Measurements from ENCODE around the gene ARRDC2. TPM values are rescaled to one million over a fixed set of nuclear protein-coding genes. Genes with fewer than 3 reads are reported as not detected.

Gene ARRDC2
- total RNA-seq (10 to 100 TPM; 46.0 to 64.6 (median 50.5) TPM), polyA plus RNA-seq (10 to 100 TPM; 61.5 to 70.4 (median 64.8) TPM)
- long read RNA-seq, donor 1, partial matches to known transcripts, result 0 of 5 reads
- long read RNA-seq, donor 1, other reads (novel, unspliced or antisense), result 0 of 5 reads
- long read RNA-seq, donor 2, partial matches to known transcripts, result 0 of 5 reads
- long read RNA-seq, donor 2, other reads (novel, unspliced or antisense), result 0 of 5 reads

DNA sequence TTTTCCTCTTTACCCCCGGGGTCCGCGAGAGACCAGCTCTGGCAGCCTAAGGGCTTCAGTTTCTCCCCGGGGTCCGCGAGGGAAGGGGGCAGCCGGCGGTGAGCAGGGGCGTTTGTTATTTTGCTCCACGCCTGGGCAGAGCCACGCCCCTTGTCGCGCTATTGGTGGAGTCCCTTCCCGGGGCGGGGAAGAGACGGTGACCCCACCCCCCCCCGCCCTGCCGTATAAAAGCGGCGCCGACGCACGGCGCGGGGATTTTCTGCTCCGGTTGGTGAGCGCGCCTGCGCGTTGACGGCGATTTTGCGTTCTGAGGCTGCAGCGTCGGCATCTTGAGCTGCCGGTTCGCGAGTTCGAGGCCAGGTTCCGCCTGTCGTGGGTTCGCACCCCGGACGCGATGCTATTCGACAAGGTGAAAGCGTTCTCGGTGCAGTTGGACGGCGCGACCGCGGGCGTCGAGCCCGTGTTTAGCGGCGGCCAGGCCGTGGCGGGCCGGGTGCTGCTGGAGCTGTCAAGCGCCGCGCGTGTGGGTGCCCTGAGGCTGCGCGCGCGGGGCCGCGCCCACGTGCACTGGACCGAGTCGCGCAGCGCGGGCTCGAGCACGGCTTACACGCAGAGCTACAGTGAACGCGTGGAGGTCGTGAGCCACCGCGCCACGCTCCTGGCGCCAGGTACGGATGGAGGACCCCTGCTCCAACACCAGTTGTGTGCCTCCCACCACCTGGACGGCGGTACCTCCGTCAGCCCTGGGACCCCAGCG lies at the start of gene ARRDC2:
ARRDC2 (plus strand) TSS at position 254 of the 757 bp plus-strand sequence; CDS start at position 395, 141 bp downstream.
- no peak for TF ChIP-seq POLR2A (IDR thresholded peaks at IDR 0.05)
- peak; percentile 85 to 90 (median 89) for TF ChIP-seq POLR2AphosphoS5 (IDR thresholded peaks at IDR 0.05)
- peak in 4 of 11 experiments; percentile 11 to 47 (median 34) for TF ChIP-seq CTCF (IDR thresholded peaks at IDR 0.05 in 8 of 11, conservative IDR thresholded peaks at IDR 0.05 in 3 of 11)
- peak within 1 kb of the TSS; percentile 63 to 91 (median 86) for H3K27ac ChIP-seq
- intact Hi-C loops (cut with DNase I; ENCODE audit: low total_unique reads), result loop anchor here (1.0 kb wide), 1 partner anchor 50 kb away; no protein-coding TSS in a partner anchor
- peaks cover 7 to 79% (median 45%) of the 10 kb centered on the region in 6 donors for H3K36me3 ChIP-seq
- WGBS, 5 donors, result 14 to 43% (median 19%) methylated on average over 21 to 92 of the region's 92 CpGs
- H3K4me1 ChIP-seq, result peaks cover 15 to 80% (median 43%) of the 10 kb centered on the region in 6 donors
- H3K9me3 ChIP-seq, result no peaks in the 10 kb centered on the region
- H3K27me3 ChIP-seq (replicated peaks in 1 of 7), result no peaks in the 10 kb centered on the region
- DNase-seq, result peak; percentile 97
- H3K4me3 ChIP-seq, result peak within 1 kb of the TSS; percentile 35 to 71 (median 59)

DNA sequence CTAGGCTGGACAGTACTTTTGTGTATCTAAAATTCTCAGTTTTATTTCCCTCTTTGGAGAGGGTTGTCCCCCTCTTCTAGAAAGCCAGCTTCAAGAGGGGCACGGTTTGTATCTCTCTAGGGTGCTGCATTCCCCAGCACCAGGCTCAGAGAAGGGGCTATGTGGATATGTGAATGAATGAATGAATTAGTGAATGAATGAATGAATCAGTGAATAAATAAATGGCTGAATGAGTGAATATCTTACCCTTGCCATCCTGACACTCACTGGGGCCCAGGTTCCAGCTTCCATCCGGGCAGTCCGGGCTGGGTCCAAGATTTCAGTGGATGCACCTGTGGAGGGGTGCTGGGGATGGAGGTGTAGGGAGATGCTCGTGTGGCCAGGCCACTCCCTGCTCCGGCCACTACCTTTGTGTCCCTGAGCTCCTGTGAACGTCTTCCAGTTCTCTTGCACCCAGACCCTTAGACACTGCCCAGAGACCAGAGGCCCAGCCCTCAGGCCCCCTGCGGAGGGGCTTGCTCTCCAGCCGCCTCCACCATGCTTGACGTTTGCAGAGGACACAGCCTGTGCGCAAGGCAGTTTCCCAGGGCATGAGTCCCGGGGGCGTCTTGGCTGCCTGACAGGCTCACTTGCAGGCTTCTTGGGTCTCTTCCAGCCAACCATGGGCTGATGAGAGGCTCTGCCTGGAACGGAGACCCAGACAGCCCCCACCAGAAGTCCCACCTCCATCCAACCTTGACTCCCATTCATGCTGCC lies 43.9 kb upstream of the ARRDC2 start:
- Histone ChIP-seq H3K4me1 (peaks cover 0 to 13% (median 5%) of the 10 kb centered on the region in 6 donors), H3K36me3 (no peaks in the 10 kb centered on the region), H3K27ac (no peak overlapping the region), H3K4me3 (no peak overlapping the region), H3K9me3 (no peaks in the 10 kb centered on the region), H3K27me3 (replicated peaks in 1 of 7) (peaks cover 0 to 72% (median 32%) of the 10 kb centered on the region in 7 donors)
- intact Hi-C loops (cut with DNase I; ENCODE audit: low total_unique reads), result no loop called here
- WGBS, 5 donors, result 70 to 84% (median 82%) methylated on average over 10 to 13 of the region's 13 CpGs
- DNase-seq, result no peak
- TF ChIP-seq POLR2AphosphoS5 (IDR thresholded peaks at IDR 0.05), result no peak
- no peak for TF ChIP-seq POLR2A (IDR thresholded peaks at IDR 0.05)
- TF ChIP-seq CTCF (IDR thresholded peaks at IDR 0.05 in 8 of 11, conservative IDR thresholded peaks at IDR 0.05 in 3 of 11), result no peak

DNA sequence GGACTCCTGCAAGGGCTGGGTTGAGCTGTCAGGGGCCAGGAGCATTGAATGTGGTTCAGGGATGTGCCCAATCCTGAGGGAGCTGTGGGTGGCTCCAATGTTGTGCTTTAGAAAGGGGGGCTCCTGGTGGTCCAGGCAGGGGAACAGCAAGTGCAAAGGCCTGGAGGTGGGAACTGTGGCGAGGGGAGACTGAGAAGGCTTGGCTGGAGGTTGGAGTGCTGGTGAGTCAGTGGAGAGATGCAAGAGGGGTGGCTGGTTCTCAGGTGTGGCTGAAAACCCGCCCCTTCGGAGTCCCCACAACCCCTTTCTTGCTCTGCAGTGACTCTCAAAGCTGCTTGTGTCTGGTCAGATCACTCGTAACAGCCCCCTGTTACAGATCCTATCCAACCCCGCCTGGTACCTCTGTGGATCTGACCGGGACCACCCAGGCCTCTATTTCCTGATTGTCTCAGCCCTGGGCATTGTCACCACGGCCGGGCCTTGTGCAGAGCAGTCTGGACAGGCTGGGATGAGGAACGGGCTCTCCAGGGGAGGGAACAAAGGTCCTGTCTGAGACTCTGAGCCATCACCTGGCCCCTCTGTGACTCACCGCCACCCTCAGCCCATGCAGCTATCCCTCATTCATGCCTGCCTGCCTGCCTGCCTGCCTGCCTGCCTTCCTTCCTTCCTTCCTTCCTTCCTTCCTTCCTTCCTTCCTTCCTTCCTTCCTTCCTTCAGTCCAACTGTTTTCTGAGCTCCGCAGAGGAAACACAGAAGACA lies 42.4 kb upstream of the ARRDC2 start:
- no peaks in the 10 kb centered on the region for H3K36me3 ChIP-seq
- 64 to 76% (median 70%) methylated on average over 11 of the region's 11 CpGs for WGBS, 5 donors
- intact Hi-C loops (cut with DNase I; ENCODE audit: low total_unique reads), result no loop called here
- no peak overlapping the region for H3K27ac ChIP-seq
- TF ChIP-seq POLR2AphosphoS5 (IDR thresholded peaks at IDR 0.05) (no peak), CTCF (IDR thresholded peaks at IDR 0.05 in 8 of 11, conservative IDR thresholded peaks at IDR 0.05 in 3 of 11) (no peak), POLR2A (IDR thresholded peaks at IDR 0.05) (no peak)
- DNase-seq, result no peak
- no peak overlapping the region for H3K4me3 ChIP-seq
- H3K9me3 ChIP-seq, result no peaks in the 10 kb centered on the region
- H3K4me1 ChIP-seq, result peaks cover 0 to 13% (median 5%) of the 10 kb centered on the region in 6 donors
- peaks cover 0 to 78% (median 32%) of the 10 kb centered on the region in 7 donors for H3K27me3 ChIP-seq (replicated peaks in 1 of 7)

Data from spleen (tissue), 13 donors.